Measurements from ENCODE around the gene OR5K4.

Gene OR5K4

DNA sequence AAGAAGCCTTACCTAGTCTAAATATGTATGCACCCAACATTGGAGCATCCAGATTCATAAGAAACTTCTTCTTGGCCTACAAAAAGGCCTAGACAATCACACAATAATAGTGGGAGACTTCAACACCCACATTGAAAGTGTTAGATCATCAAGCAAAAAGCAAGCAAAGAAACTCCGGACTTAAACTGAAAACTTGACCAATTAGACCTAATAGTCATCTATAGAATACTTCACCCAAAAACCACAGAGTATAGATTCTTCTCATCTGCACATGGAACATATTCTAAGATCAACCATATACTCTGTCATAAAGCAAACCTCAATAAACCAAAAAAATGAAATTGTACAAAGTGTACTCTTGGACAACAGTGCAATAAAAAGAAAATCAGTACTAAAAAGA is 22.3 kb upstream of the OR5K4 start:
- DNase-seq, result no peak
- Histone ChIP-seq H3K27me3 (replicated peaks; ENCODE audit: control insufficient read depth, insufficient read depth, low read length, poor library complexity, severe bottlenecking) (no peaks in the 10 kb centered on the region), H3K9me3 (ENCODE audit: control insufficient read depth, low read length) (no peaks in the 10 kb centered on the region), H3K36me3 (ENCODE audit: control insufficient read depth, insufficient read depth, low read length) (no peaks in the 10 kb centered on the region), H3K27ac (ENCODE audit: insufficient read depth, low read length, poor library complexity, severe bottlenecking) (no peak overlapping the region), H3K4me1 (ENCODE audit: control insufficient read depth, insufficient read depth, low read length, poor library complexity, severe bottlenecking) (no peaks in the 10 kb centered on the region), H3K4me3 (ENCODE audit: insufficient read depth, low read depth, low read length, poor library complexity, severe bottlenecking) (no peak overlapping the region)

DNA sequence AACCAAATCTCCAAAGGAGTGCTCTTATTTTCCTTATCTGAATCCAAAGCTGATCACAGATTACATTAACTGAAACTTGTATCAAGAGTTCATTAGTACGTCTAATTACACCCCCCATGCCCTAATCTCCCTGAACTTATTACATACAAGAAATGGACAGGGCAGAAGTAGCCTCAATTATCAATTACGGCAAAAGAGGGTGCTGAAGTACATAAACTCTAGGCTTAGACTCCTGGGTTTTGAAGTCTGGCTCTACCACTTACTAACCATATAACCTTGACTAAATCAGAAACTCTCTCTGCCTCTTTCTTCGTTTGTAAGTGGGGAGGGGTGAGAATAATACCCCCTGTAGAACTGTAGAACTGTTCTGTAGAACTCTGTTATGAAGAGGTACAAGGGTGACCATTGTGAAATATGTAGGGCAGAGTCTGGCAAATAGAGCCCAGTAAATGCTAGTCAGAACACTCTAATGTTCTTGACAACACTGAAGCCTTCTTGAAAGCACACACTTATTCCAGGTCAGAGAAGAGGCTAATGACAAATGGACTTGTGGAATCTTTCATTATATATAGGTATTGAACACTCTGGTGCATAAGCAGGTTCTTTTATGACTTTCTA is 19.6 kb upstream of the OR5K4 start:
- no peak for DNase-seq
- Histone ChIP-seq H3K36me3 (ENCODE audit: control insufficient read depth, insufficient read depth, low read length) (no peaks in the 10 kb centered on the region), H3K27me3 (replicated peaks; ENCODE audit: control insufficient read depth, insufficient read depth, low read length, poor library complexity, severe bottlenecking) (no peaks in the 10 kb centered on the region), H3K27ac (ENCODE audit: insufficient read depth, low read length, poor library complexity, severe bottlenecking) (no peak overlapping the region), H3K4me3 (ENCODE audit: insufficient read depth, low read depth, low read length, poor library complexity, severe bottlenecking) (no peak overlapping the region), H3K9me3 (ENCODE audit: control insufficient read depth, low read length) (no peaks in the 10 kb centered on the region), H3K4me1 (ENCODE audit: control insufficient read depth, insufficient read depth, low read length, poor library complexity, severe bottlenecking) (no peaks in the 10 kb centered on the region)

DNA sequence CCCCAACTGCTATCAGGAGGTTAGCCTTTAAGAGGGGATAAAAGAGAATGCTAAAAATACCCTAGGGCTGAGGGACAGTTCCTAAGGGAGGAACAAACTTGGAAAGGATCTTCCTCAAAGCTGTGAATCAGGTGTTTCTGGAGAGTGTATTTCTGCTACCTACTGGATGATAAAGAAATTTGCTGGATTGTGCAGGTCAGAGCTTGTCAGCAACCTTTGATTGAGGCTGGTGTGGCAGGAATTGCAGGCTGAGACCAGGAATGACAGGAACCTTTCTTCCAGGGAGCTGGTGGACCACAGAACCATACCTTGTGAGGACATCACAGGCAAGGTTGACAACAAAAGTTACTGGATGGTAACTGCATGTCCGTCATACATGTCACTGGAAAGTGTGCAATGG is 14.6 kb upstream of the OR5K4 start:
- Histone ChIP-seq H3K4me3 (ENCODE audit: insufficient read depth, low read depth, low read length, poor library complexity, severe bottlenecking) (no peak overlapping the region), H3K36me3 (ENCODE audit: control insufficient read depth, insufficient read depth, low read length) (no peaks in the 10 kb centered on the region), H3K27me3 (replicated peaks; ENCODE audit: control insufficient read depth, insufficient read depth, low read length, poor library complexity, severe bottlenecking) (no peaks in the 10 kb centered on the region), H3K27ac (ENCODE audit: insufficient read depth, low read length, poor library complexity, severe bottlenecking) (no peak overlapping the region), H3K4me1 (ENCODE audit: control insufficient read depth, insufficient read depth, low read length, poor library complexity, severe bottlenecking) (no peaks in the 10 kb centered on the region), H3K9me3 (ENCODE audit: control insufficient read depth, low read length) (no peaks in the 10 kb centered on the region)
- DNase-seq, result no peak

DNA sequence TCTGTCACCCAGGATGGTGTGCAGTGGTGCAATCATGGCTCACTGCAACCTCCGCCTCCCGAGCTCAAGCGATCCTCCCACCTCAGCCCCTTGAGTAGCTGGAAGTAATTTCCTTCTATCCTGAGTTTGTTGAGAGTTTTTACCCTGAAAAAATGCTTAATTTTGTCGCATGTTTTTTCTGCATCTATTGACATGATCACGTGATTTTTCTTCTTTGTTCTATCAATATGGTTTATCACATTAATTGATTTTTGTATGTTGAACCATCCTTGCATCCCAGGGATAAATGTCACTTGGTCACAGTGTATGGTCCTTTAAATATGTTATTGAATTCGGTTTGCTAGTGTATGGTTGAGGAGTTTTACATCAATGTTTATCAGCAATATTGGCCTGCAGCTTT is 11.9 kb upstream of the OR5K4 start:
- H3K9me3 ChIP-seq (ENCODE audit: control insufficient read depth, low read length), result no peaks in the 10 kb centered on the region
- no peak overlapping the region for H3K4me3 ChIP-seq (ENCODE audit: insufficient read depth, low read depth, low read length, poor library complexity, severe bottlenecking)
- DNase-seq, result no peak
- H3K4me1 ChIP-seq (ENCODE audit: control insufficient read depth, insufficient read depth, low read length, poor library complexity, severe bottlenecking), result no peaks in the 10 kb centered on the region
- H3K27me3 ChIP-seq (replicated peaks; ENCODE audit: control insufficient read depth, insufficient read depth, low read length, poor library complexity, severe bottlenecking), result no peaks in the 10 kb centered on the region
- no peak overlapping the region for H3K27ac ChIP-seq (ENCODE audit: insufficient read depth, low read length, poor library complexity, severe bottlenecking)
- H3K36me3 ChIP-seq (ENCODE audit: control insufficient read depth, insufficient read depth, low read length), result no peaks in the 10 kb centered on the region

DNA sequence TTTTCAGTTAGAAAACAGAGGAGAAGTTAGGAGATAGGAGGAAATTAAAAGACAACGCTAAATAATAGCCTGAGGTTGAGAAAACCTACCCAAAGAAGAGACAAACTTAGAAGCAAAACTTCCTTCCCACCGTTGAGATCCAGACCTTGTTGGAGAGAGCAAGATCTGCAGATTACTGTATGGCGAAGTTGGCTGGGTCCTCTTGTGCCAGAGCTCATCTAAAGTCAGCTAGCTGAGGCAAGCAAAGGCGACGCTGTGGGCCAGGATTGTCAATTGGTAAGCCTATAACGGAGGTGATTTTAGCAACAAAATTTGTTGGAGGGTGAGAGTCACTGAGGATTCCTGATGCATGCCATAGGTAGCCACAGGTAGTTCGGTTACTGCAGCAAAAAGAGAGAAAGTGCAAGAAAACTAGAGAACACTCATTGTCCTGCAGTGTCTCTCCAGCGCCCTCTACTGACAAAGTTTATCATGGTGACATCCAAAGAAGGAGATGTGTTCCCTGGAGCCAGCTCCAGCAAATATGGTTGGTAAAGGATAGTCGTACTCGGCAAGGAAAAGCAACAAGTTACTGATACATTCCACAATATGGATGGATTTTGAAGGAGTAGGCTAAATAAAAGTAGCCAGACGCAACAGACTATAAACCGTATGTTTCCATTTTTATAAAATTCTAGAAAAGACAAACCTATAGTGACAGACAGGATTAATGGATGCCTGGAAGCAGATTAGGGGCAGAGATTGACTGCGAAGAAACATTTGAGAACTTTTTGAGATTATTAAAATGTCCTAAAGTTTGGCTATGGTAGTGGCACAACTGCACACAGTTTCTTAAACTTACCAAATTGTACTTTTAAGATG is 9.8 kb upstream of the OR5K4 start:
- Histone ChIP-seq H3K27ac (ENCODE audit: insufficient read depth, low read length, poor library complexity, severe bottlenecking) (no peak overlapping the region), H3K4me3 (ENCODE audit: insufficient read depth, low read depth, low read length, poor library complexity, severe bottlenecking) (no peak overlapping the region), H3K27me3 (replicated peaks; ENCODE audit: control insufficient read depth, insufficient read depth, low read length, poor library complexity, severe bottlenecking) (no peaks in the 10 kb centered on the region), H3K36me3 (ENCODE audit: control insufficient read depth, insufficient read depth, low read length) (no peaks in the 10 kb centered on the region), H3K4me1 (ENCODE audit: control insufficient read depth, insufficient read depth, low read length, poor library complexity, severe bottlenecking) (no peaks in the 10 kb centered on the region), H3K9me3 (ENCODE audit: control insufficient read depth, low read length) (no peaks in the 10 kb centered on the region)
- DNase-seq, result peak in 1 of 3 donors; percentile 9

DNA sequence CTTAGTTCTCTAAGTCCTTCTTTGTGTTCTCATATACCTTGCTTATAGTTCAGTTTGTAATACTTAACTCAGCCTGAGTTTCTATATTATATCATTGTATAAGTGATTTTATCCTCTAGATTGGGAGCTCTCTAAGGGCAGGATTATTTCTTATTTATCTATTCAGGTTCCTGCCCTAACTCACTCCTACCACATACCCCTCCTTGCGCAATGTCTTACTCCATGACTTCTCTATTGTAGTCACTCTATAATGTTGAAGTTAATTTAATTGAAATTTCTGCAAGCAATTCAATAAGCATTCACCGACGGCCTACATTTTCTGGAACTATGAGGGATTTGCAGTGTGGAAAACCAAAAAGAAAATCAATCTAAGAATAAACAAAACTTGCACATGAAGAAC is 3.6 kb upstream of the OR5K4 start:
- no peaks in the 10 kb centered on the region for H3K27me3 ChIP-seq (replicated peaks; ENCODE audit: control insufficient read depth, insufficient read depth, low read length, poor library complexity, severe bottlenecking)
- no peaks in the 10 kb centered on the region for H3K36me3 ChIP-seq (ENCODE audit: control insufficient read depth, insufficient read depth, low read length)
- DNase-seq, result no peak
- no peak overlapping the region for H3K27ac ChIP-seq (ENCODE audit: insufficient read depth, low read length, poor library complexity, severe bottlenecking)
- no peaks in the 10 kb centered on the region for H3K9me3 ChIP-seq (ENCODE audit: control insufficient read depth, low read length)
- H3K4me3 ChIP-seq (ENCODE audit: insufficient read depth, low read depth, low read length, poor library complexity, severe bottlenecking), result no peak overlapping the region
- no peaks in the 10 kb centered on the region for H3K4me1 ChIP-seq (ENCODE audit: control insufficient read depth, insufficient read depth, low read length, poor library complexity, severe bottlenecking)

DNA sequence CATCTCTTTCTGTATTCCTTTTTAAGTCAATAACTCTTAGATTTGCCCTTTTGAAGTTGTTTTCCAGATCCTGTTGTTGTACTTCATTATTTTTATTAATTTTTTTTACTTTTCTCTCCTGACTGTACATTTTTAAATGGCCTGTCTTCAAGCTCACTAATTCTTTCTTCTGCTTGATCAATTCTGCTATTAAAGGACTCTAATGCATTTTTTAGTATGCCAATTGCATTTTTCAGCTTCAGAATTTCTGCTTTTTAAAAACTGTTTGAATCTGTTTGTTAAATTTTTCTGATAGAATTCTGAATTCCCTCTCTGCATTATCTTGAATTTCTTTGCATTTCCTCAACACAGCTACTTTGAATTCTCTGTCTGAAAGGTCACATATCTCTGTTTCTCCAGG is 5.6 kb downstream of the OR5K4 start:
- no peak for DNase-seq
- Histone ChIP-seq H3K36me3 (ENCODE audit: control insufficient read depth, insufficient read depth, low read length) (no peaks in the 10 kb centered on the region), H3K4me3 (ENCODE audit: insufficient read depth, low read depth, low read length, poor library complexity, severe bottlenecking) (no peak overlapping the region), H3K4me1 (ENCODE audit: control insufficient read depth, insufficient read depth, low read length, poor library complexity, severe bottlenecking) (no peaks in the 10 kb centered on the region), H3K9me3 (ENCODE audit: control insufficient read depth, low read length) (no peaks in the 10 kb centered on the region), H3K27ac (ENCODE audit: insufficient read depth, low read length, poor library complexity, severe bottlenecking) (no peak overlapping the region), H3K27me3 (replicated peaks; ENCODE audit: control insufficient read depth, insufficient read depth, low read length, poor library complexity, severe bottlenecking) (no peaks in the 10 kb centered on the region)

DNA sequence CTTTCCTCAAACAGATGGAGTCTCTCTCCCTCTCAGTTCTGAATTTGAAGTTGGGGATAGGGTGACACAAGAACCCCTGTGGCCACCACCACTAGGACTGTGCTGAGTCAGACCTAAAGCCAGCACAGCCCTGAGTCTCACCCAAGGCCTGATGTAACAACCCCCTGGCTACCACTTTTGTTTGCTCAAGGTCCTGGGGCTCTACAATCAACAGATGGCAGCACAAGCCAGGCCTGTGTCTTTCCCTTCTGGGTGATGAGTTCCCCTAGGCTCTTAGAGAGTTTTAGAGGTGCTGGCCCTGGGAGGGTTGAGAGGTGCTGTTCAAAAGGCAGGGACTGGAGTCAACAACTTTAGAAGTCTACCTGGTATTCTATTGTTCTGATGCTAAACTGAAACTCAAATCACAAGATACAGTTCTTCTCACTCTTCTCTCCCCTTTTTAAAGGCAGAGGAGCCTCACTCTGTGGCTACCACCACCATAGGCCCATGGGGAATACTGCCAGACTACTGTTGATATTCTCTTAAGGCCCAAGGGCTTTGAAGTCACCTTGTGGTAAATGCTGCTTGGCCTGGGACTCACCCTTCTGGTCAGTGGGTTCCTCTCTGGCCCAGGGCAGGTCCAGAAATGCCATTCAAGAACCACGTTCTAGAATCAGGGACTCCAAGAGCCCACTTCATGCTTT is 6.5 kb downstream of the OR5K4 start:
- no peaks in the 10 kb centered on the region for H3K4me1 ChIP-seq (ENCODE audit: control insufficient read depth, insufficient read depth, low read length, poor library complexity, severe bottlenecking)
- no peak overlapping the region for H3K27ac ChIP-seq (ENCODE audit: insufficient read depth, low read length, poor library complexity, severe bottlenecking)
- peak in 1 of 3 donors; percentile 3 for DNase-seq
- no peaks in the 10 kb centered on the region for H3K27me3 ChIP-seq (replicated peaks; ENCODE audit: control insufficient read depth, insufficient read depth, low read length, poor library complexity, severe bottlenecking)
- H3K9me3 ChIP-seq (ENCODE audit: control insufficient read depth, low read length), result no peaks in the 10 kb centered on the region
- H3K4me3 ChIP-seq (ENCODE audit: insufficient read depth, low read depth, low read length, poor library complexity, severe bottlenecking), result no peak overlapping the region
- H3K36me3 ChIP-seq (ENCODE audit: control insufficient read depth, insufficient read depth, low read length), result no peaks in the 10 kb centered on the region

DNA sequence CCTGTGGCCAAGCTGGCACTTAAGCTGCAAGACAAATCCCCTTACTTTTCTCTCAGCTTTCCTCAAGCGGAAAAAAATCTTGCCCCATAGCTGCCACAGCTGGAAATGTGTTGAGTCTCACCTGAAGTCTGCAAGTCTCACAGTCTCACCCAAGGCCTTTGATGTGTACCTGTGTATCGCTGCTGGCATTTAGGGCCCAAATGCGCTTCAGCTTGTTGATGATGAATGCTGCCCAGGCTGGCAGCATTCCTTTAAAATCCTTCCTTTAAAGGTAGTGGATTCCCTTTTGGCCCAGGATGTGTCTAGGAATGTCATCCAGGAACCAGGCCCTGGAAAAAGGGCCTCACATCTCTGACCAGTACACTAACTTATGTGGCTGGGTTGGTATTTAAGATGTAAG is 7.0 kb downstream of the OR5K4 start:
- Histone ChIP-seq H3K27ac (ENCODE audit: insufficient read depth, low read length, poor library complexity, severe bottlenecking) (no peak overlapping the region), H3K36me3 (ENCODE audit: control insufficient read depth, insufficient read depth, low read length) (no peaks in the 10 kb centered on the region), H3K4me3 (ENCODE audit: insufficient read depth, low read depth, low read length, poor library complexity, severe bottlenecking) (no peak overlapping the region), H3K9me3 (ENCODE audit: control insufficient read depth, low read length) (no peaks in the 10 kb centered on the region), H3K4me1 (ENCODE audit: control insufficient read depth, insufficient read depth, low read length, poor library complexity, severe bottlenecking) (no peaks in the 10 kb centered on the region), H3K27me3 (replicated peaks; ENCODE audit: control insufficient read depth, insufficient read depth, low read length, poor library complexity, severe bottlenecking) (no peaks in the 10 kb centered on the region)
- DNase-seq, result no peak

DNA sequence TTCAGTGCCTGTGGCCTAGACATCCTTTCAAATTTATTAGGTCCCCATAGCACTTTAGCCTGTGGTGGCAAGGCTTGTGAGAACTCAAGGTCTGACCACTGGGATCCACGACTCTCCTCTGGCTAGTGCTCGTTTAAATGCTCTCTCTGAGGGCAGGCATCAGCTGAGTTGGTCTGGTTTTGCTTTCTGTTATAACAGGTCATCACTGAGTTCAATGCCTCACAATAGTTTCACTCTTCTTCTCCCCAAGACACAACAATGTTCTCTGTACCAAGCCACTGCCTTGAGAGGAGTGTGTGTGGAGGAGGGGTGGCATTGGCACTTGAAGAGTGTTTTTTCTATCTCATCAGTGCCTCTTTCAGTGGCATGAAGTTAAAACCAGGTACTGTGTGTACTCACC is 7.6 kb downstream of the OR5K4 start:
- DNase-seq, result no peak
- no peak overlapping the region for H3K27ac ChIP-seq (ENCODE audit: insufficient read depth, low read length, poor library complexity, severe bottlenecking)
- no peaks in the 10 kb centered on the region for H3K27me3 ChIP-seq (replicated peaks; ENCODE audit: control insufficient read depth, insufficient read depth, low read length, poor library complexity, severe bottlenecking)
- no peaks in the 10 kb centered on the region for H3K36me3 ChIP-seq (ENCODE audit: control insufficient read depth, insufficient read depth, low read length)
- no peak overlapping the region for H3K4me3 ChIP-seq (ENCODE audit: insufficient read depth, low read depth, low read length, poor library complexity, severe bottlenecking)
- H3K4me1 ChIP-seq (ENCODE audit: control insufficient read depth, insufficient read depth, low read length, poor library complexity, severe bottlenecking), result no peaks in the 10 kb centered on the region
- H3K9me3 ChIP-seq (ENCODE audit: control insufficient read depth, low read length), result no peaks in the 10 kb centered on the region
